Measurements from ENCODE around the gene PGM1.

DNA sequence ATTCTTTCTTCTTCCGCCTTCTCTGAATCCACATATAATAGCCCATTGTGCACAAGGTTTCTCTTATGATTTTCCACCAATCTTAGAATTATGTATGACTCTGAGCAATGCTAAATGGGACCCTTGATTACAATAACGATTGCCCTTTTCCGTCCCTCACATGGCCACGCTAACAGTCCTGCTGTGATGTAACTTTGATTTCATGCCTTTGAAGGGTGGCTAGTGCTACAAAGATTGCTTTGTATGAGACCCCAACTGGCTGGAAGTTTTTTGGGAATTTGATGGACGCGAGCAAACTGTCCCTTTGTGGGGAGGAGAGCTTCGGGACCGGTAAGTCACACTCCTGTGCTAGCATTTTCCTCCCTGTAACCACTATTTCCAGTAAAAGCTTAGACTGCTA is 45.3 kb downstream of the PGM1 start:
- TF ChIP-seq EZH2 (IDR thresholded peaks at IDR 0.05; ENCODE audit: low read length, unreplicated experiment) = no peak
- TF ChIP-seq, protein P1, sequence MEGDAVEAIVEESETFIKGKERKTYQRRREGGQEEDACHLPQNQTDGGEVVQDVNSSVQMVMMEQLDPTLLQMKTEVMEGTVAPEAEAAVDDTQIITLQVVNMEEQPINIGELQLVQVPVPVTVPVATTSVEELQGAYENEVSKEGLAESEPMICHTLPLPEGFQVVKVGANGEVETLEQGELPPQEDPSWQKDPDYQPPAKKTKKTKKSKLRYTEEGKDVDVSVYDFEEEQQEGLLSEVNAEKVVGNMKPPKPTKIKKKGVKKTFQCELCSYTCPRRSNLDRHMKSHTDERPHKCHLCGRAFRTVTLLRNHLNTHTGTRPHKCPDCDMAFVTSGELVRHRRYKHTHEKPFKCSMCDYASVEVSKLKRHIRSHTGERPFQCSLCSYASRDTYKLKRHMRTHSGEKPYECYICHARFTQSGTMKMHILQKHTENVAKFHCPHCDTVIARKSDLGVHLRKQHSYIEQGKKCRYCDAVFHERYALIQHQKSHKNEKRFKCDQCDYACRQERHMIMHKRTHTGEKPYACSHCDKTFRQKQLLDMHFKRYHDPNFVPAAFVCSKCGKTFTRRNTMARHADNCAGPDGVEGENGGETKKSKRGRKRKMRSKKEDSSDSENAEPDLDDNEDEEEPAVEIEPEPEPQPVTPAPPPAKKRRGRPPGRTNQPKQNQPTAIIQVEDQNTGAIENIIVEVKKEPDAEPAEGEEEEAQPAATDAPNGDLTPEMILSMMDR (conservative IDR thresholded peaks at IDR 0.05; ENCODE audit: low read depth, low read length) = no peak

Measured in PC-3 (cell line).